Measurements from ENCODE around the gene TLN1.

Gene TLN1

DNA sequence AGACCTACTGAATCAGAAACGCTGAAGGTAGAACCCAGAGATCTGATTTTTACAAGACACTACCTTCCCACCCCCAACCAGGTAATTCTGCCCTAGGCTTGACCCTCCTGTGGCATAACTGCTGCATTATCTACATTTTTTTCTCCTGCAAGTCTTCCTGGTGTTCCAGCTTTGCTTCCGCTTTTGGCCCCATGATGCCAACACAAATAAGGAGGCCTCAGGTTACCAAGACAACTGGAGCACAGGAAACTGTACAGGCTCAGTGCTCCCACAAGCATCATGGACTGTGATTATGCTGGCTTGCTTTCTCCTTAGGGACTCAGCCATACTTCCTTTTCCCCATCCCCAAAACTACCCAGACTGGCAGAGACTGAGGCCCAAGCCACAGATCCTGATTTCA lies 28.7 kb upstream of the TLN1 start:
- TF ChIP-seq, protein P1, sequence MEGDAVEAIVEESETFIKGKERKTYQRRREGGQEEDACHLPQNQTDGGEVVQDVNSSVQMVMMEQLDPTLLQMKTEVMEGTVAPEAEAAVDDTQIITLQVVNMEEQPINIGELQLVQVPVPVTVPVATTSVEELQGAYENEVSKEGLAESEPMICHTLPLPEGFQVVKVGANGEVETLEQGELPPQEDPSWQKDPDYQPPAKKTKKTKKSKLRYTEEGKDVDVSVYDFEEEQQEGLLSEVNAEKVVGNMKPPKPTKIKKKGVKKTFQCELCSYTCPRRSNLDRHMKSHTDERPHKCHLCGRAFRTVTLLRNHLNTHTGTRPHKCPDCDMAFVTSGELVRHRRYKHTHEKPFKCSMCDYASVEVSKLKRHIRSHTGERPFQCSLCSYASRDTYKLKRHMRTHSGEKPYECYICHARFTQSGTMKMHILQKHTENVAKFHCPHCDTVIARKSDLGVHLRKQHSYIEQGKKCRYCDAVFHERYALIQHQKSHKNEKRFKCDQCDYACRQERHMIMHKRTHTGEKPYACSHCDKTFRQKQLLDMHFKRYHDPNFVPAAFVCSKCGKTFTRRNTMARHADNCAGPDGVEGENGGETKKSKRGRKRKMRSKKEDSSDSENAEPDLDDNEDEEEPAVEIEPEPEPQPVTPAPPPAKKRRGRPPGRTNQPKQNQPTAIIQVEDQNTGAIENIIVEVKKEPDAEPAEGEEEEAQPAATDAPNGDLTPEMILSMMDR (conservative IDR thresholded peaks at IDR 0.05; ENCODE audit: low read depth, low read length) = no peak
- no peak overlapping the region for H3K4me3 ChIP-seq (ENCODE audit: low read depth, low read length)
- peak; percentile 82 for DNase-seq (ENCODE audit: low read depth)

DNA sequence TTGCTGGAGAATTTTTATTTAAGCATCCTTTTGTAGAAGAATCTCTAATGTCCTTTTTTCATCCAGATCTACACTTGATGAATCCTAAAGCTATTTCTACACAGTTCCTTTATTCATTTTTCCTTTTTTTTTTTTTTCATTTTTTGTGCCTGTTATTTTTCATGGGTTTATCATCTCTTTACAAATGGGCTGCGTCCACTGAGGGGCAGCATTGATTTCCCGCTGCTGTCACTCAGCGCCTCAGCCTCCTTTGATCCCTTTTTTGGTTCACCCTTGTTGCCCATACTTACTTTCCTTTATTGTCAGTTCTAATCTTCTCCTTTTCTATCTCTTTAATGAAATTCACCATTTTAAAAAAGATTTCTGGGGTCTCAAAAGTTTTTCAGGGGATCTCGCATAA lies 27.8 kb upstream of the TLN1 start:
- no peak for DNase-seq (ENCODE audit: low read depth)
- H3K4me3 ChIP-seq (ENCODE audit: low read depth, low read length) = no peak overlapping the region
- TF ChIP-seq, protein P1 (conservative IDR thresholded peaks at IDR 0.05; ENCODE audit: low read depth, low read length) = no peak

DNA sequence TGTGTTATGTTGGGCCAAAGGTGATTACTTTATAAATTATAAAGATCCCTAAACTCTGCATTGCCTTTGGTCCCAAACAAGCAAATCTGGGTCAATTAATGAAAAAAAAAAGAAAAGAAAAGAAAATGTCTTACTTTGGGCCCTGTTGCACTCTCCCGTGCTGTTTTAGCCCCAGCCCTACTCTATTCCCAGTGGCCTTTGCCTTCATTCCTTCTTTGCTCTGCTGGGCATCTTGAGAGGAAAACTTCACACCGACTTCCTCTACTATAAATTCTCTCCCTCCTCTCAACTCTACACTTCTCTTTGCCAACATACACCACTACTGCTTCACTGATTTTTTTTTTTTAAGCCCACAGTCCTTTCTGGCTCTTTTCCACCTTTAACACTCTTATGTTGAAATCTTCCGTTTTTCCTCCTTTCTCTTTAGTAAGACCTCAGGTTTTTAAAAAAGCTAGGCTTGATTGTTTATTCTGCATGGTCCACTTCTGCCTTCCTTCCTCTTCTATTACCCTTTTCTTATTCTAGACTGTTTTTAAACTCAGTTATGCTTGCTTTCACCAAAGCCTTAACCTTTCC lies 26.6 kb upstream of the TLN1 start:
- TF ChIP-seq, protein P1 (conservative IDR thresholded peaks at IDR 0.05; ENCODE audit: low read depth, low read length) = no peak
- DNase-seq (ENCODE audit: low read depth) = peak; percentile 68
- H3K4me3 ChIP-seq (ENCODE audit: low read depth, low read length) = no peak overlapping the region

DNA sequence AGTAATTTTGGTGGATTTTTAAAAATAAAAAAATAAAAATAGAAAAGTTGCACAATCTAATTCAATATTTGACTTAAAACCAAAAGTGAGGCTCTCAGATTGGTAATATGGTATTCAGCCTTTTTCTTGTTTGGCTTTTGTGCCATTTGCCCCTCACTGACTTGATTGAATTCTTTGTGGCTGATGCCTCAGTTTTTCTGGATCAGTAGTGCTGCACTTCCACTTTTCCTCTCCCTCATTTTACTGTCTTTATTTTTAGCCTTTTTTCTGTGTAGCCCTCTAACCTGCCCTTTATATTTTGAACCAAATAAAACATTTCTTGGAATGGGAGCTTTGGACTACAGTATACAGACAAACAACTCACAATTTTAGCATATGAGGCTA lies 25.9 kb upstream of the TLN1 start:
- H3K4me3 ChIP-seq (ENCODE audit: low read depth, low read length) = no peak overlapping the region
- TF ChIP-seq, protein P1 (conservative IDR thresholded peaks at IDR 0.05; ENCODE audit: low read depth, low read length) = no peak
- no peak for DNase-seq (ENCODE audit: low read depth)

DNA sequence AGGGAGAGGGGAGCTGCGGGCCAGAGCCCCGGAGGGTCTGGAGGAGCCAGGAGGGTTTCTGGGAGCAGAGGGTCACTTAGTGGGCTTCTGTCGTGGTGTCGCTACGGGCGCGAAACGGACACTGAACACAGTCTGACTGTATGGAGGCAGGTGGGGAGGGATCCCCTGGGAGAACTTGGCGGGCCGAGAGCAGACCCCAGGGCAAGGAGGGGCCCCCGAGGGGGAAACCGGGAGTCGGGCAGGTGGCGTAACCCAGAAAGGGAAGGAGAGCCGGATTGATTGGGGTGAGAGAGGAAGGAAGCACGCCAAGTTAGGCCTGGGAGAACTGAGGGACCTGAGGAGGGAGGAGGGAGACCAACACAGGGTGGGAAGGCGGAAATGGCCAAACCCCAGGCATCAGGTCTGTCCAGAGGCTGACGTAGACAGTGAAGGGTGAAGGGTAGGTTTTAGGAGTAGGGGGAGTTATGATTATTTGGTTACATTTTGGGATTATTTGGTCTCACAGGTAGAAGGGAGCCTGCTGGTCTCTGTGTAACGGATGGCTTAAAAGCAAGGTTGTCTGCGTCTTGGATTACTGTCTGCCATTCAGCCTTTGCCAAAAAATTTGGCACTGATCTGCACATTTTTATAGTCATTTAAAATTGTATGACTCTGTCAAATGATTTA lies 25.4 kb upstream of the TLN1 start:
- TF ChIP-seq, protein P1 (conservative IDR thresholded peaks at IDR 0.05; ENCODE audit: low read depth, low read length) = no peak
- no peak for DNase-seq (ENCODE audit: low read depth)
- peak overlapping the region; percentile 24 for H3K4me3 ChIP-seq (ENCODE audit: low read depth, low read length)

DNA sequence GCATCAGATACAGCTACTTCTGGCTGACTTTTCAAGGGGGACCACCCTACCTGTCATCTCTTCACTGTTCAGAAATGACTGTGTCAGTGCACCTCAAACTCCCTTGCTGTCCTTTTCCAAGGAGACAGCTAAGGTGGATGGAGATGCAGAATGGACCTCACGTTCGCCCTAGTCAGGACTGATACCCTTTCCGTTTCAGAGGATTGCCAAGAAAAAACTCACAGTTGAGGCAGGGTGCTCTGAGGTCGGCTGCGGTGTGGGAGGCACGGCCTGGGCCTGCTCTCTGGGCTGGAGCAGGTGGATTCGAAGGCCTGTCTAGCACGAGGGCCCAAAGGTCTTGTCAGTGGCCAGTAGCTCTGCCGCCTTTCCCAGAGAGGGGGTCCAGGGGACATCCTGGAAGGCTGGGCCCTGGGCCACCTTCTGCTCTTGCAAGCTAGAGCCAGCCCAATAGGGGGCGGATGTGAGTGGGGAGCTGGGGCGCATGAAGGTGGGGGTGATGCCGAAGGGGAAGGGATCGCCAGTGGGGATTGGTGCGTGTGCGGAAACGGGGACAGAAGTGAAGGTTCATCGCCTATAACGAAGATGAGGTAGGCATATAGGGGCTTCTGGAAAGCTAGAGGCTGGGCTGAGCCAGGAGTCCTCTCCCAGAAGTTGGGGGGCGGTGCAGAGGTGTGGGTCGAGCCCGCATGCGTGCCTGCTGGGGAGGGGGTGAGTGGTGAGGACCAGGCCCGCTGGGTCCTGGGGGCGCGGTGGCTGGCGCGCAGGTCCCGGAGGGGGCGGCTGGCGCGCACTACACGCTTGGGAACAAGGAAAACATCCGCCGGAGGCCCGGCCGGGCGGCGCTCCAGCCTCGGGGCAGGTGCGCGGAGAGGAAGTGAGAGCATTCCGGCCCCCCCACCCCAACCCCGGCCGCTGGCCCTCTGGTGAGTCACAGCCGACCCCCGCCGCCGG lies 24.6 kb upstream of the TLN1 start:
- DNase-seq (ENCODE audit: low read depth) = no peak
- TF ChIP-seq, protein P1 (conservative IDR thresholded peaks at IDR 0.05; ENCODE audit: low read depth, low read length) = peak; percentile 66

More for the DNA sequence above, 24.6 kb upstream of the TLN1 start:
- H3K4me3 ChIP-seq (ENCODE audit: low read depth, low read length) = peak overlapping the region; percentile 37
